T-helper 1 cell treated with Interleukin-12 subunit alpha and Interleukin-12 subunit beta and Interleukin-4 antibody, amounts not matched to agents 30 ng/mL and 1 ng/mL, for 36 hours (primary cell): Measurements from ENCODE around the gene SWAP70. TPM values are rescaled to one million over a fixed set of nuclear protein-coding genes. Genes with fewer than 3 reads are reported as not detected.

Source experiments
- intact Hi-C: fragments of 100-400 bp; cut with micrococcal nuclease; formaldehyde crosslinking; loops from one replicate; pipeline ENCODE4 v1.15.1; 2024
- total RNA-seq: library from RNA; stranded (reverse); gene quantifications from 2 replicates; pipeline ENCODE4 v1.2.3, GENCODE V29; 2022

SWAP70 gene
- total RNA-seq, 1 donor from 2014 or later: 9.2 TPM

- intact Hi-C loops: no loop called here
These were observed 107.2 kb downstream of the SWAP70 start for GRCh38 chr11:9771071-9771511.

GRCh38 chr11:9772218-9772617, 108.3 kb downstream of the SWAP70 start:
- intact Hi-C loops: no loop called here

- intact Hi-C loops: no loop called here
These were observed 109.6 kb downstream of the SWAP70 start for GRCh38 chr11:9773524-9773923.

- intact Hi-C loops: no loop called here
These were observed 110.2 kb downstream of the SWAP70 start for GRCh38 chr11:9774109-9774508.

- intact Hi-C loops: no loop called here
These were observed 110.9 kb downstream of the SWAP70 start for GRCh38 chr11:9774591-9775397.

GRCh38 chr11:9775398-9775779, 111.5 kb downstream of the SWAP70 start:
- intact Hi-C loops: no loop called here

- intact Hi-C loops: no loop called here
These were observed 112.3 kb downstream of the SWAP70 start for GRCh38 chr11:9776203-9776602.

GRCh38 chr11:9777066-9777465, 113.2 kb downstream of the SWAP70 start:
- intact Hi-C loops: no loop called here

GRCh38 chr11:9777525-9777924, 113.6 kb downstream of the SWAP70 start:
- intact Hi-C loops: no loop called here

- intact Hi-C loops: no loop called here
These were observed 117.1 kb downstream of the SWAP70 start for GRCh38 chr11:9780929-9781328.

- intact Hi-C loops: no loop called here
These were observed 120.1 kb downstream of the SWAP70 start for GRCh38 chr11:9783986-9784385.

GRCh38 chr11:9784602-9785315, 120.9 kb downstream of the SWAP70 start:
- intact Hi-C loops: no loop called here

GRCh38 chr11:9787260-9787659, 123.4 kb downstream of the SWAP70 start:
- intact Hi-C loops: no loop called here

GRCh38 chr11:9787981-9788521, 124.2 kb downstream of the SWAP70 start:
- intact Hi-C loops: no loop called here

GRCh38 chr11:9789910-9790309, 126.0 kb downstream of the SWAP70 start:
- intact Hi-C loops: no loop called here

GRCh38 chr11:9790703-9791102, 126.8 kb downstream of the SWAP70 start:
- intact Hi-C loops: no loop called here

- intact Hi-C loops: no loop called here
These were observed 132.4 kb downstream of the SWAP70 start for GRCh38 chr11:9796266-9796665.

GRCh38 chr11:9796854-9797253, 133.0 kb downstream of the SWAP70 start:
- intact Hi-C loops: no loop called here

- intact Hi-C loops: no loop called here
These were observed 133.4 kb downstream of the SWAP70 start for GRCh38 chr11:9797300-9797699.

GRCh38 chr11:9799886-9800285, 136.0 kb downstream of the SWAP70 start:
- intact Hi-C loops: no loop called here

- intact Hi-C loops: no loop called here
These were observed 138.5 kb downstream of the SWAP70 start for GRCh38 chr11:9802291-9802861.
